GM12873 (cell line): ENCODE results near the gene IFT172.

Source experiments
- CTCF ChIP-seq: IDR thresholded peaks from 2 replicates; pipeline ENCODE4 v1.5.1; 2012; ENCODE audit warnings: low read depth, mild to moderate bottlenecking, moderate library complexity, low read length, control low read depth; ENCODE audit not compliant: insufficient read depth; ENCODE audit errors: missing control alignments

The IFT172 gene

DNA sequence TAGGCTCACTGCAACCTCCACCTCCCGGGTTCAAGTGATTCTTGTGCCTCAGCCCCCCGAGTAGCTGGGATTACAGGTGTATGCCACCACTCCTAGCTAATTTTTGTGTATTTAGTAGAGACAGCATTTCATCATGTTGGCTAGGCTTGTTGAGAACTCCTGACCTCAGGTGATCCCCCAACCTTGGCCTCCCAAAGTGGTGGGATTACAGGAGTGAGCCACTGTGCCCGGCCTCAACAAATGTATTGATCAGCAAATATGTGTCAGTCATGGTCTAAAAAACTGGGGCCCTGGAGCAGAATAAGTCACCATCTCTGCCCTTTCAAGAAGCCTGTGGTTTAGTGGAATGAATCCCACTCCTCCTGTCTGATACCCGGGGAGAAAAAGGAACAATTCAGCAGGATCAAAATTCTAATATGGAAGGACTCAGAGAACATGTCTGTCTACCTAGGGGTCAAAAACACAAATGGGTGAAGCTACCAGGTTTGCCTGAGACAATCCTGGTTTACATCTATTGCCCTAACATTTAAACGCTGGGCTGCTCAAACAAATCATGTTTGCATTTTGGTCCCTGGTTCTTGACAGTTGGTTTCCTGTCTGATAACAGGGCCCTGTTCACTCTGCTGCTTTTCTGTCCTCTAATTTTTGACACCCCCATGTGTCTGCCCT lies 28.7 kb upstream of the IFT172 start:
- no peak for TF ChIP-seq CTCF

GRCh38 chr2:27509326-27509725 lies 19.8 kb upstream of the IFT172 start:
- TF ChIP-seq CTCF, result no peak

DNA sequence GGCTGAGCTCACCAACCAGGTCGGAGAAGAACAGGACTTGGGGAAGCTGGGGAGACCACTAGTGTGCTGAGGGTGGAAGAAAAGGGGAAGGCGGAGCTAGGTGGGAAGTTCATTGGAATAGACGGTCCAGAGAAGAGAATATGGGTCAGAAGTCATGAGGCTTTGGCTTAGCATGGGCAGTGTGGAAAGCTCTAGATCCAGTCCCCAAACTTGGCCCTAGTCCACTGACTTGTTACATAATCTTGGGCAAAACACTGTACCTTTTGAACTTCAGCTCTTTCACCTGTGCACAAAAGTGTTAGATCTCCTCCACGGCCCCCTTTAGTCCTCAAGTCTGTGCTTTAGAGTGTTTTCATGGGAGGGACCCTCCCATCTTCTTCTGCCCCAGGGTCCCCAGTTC lies 17.8 kb upstream of the IFT172 start:
- no peak for TF ChIP-seq CTCF

DNA sequence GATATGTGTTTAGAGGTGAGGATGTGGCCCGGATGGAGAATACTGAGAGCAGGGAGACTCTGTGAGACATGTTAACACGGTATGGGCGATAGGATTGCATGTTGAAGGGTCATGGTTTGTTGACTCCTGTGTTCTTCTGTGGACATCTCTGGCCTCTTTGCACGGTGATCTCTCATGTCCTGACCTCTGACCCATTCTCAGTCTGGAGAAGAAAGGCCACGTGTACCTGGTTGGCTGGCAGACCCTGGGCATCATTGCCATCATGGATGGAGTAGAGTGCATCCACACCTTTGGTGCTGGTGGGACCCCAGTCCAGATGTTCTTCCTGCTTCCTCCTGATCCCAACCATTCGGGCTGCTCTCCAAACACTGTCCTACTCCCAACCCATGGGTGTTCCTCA lies 17.0 kb upstream of the IFT172 start:
- no peak for TF ChIP-seq CTCF

- no peak for TF ChIP-seq CTCF
These were observed 12.6 kb upstream of the IFT172 start for GRCh38 chr2:27502142-27502541.

- no peak for TF ChIP-seq CTCF
These were observed 11.5 kb upstream of the IFT172 start for GRCh38 chr2:27501042-27501441.

DNA sequence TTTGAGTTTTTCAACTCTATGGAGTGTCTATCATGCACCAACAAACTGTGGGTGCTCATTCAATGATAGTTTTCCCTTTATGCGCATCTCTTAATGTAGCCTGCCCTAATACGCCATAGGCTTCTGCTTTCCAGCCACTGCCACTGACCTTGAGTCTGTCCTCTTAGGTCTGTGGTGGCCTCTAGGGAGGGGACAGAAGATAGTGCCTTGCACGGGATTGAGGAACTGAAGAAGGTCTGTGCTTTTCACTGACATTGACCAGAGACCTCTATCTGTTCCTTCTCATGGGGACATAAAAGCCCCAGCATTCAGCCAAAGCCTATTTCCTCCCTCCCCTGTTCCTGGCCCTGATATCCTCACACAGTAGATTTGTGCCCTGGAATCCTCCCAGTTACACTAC lies 9.4 kb upstream of the IFT172 start:
- TF ChIP-seq CTCF, result no peak

- no peak for TF ChIP-seq CTCF
These were observed 7.7 kb upstream of the IFT172 start for GRCh38 chr2:27497288-27497627.
